PC-3 (cell line): ENCODE data around the gene DPM3.

Experiments
- EZH2 ChIP-seq: fragments of 300-600 bp; sonication (generic); IDR thresholded peaks from one replicate; pipeline ENCODE4 v1.6.1; 2017; ENCODE audit warnings: antibody characterized with exemption, mild to moderate bottlenecking, low read length; ENCODE audit not compliant: unreplicated experiment
- TF ChIP-seq, protein P1 (sequence below): fragments of 300-600 bp; sonication (generic); conservative IDR thresholded peaks from 2 replicates; pipeline ENCODE4 v1.5.1; 2017; ENCODE audit warnings: antibody characterized with exemption, low read depth, mild to moderate bottlenecking, low read length

DNA sequence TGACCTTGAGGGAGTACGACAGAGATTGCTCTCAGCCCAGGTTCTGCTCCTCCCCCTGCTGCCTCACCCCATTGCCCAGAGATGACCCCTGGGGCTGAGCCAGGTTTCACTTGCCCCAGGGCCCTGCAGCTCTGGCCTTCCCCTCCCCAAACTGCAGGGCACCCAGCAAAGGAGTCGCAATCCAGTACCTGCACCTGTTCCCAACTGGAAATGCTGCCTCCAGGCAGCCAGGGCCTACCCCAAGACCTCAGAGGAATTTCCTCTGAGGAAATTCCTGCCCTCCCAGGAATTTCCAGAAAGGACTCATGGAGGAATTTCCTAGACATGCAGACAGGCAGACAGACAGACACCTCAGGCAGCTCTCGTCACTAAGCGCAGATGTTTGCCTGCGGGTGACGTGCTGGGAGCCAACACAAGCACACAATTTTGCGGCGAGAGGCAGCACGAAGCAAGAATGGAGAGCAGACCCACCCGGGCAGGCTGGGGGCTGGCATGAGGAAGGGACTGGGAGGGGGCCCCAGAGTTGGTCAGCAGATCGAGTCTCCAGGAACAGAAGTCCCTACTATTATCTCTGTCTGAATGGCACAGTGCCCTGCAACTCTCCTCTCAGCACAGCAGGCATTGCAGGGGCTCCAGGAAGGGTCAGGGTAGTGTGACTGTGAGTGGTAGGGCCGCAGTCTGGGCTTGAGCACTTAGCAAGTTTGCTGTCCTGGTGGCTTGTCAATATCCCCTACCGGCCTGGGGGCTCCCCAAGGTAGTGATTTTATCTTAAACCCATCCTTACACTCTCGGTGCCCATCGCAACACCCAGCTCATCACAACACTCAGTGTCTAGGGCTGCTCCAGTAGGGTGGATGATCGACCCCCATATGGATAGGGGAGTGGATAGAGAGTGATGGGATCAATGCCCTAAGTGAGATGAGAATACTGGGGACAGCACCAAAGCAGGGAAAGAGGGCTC, 15.5 kb downstream of the DPM3 start:
- TF ChIP-seq, protein P1, sequence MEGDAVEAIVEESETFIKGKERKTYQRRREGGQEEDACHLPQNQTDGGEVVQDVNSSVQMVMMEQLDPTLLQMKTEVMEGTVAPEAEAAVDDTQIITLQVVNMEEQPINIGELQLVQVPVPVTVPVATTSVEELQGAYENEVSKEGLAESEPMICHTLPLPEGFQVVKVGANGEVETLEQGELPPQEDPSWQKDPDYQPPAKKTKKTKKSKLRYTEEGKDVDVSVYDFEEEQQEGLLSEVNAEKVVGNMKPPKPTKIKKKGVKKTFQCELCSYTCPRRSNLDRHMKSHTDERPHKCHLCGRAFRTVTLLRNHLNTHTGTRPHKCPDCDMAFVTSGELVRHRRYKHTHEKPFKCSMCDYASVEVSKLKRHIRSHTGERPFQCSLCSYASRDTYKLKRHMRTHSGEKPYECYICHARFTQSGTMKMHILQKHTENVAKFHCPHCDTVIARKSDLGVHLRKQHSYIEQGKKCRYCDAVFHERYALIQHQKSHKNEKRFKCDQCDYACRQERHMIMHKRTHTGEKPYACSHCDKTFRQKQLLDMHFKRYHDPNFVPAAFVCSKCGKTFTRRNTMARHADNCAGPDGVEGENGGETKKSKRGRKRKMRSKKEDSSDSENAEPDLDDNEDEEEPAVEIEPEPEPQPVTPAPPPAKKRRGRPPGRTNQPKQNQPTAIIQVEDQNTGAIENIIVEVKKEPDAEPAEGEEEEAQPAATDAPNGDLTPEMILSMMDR = no peak
- no peak for TF ChIP-seq EZH2
